Anterior cingulate cortex (tissue), 58 donors: ENCODE measurements around the gene UBE2D2.
A peak's percentile ranks its signal among the peaks of the same experiment; 100 is the strongest.

Experiments used
- DNase-seq, 58 donors: peaks; one replicate each; lab custom pipeline; 2025; lab: John Stamatoyannopoulos, UW

The UBE2D2 gene

DNA sequence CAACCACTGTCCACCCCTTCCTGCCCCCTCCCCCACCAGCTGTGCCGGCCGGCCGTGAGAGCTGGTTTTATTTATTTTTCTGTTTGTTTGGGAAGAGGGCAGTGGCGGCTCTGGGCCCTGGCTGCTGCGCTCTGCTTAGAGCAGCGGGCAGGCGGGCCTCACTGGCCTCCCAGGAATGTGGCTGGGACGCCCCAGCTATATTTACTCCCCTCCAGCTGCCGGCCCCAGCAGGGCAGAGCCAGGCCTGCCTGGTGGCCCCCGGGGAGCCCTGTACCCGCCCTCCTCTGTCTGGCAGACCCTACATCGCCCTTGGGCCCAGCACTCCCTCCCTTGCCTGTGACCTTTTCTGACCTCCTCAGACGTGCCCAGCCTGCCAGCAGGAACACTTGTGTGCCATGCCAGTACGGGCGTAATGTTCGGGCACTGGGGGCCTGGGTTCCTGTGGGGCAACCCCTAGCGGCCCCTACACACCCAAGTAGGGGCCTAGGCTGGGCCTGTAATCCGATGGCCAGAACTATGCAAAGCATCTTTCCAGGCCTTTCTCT, 94.7 kb downstream of the UBE2D2 start:
- peak in 11 of 58 donors; percentile 20 to 80 (median 53) for DNase-seq

DNA sequence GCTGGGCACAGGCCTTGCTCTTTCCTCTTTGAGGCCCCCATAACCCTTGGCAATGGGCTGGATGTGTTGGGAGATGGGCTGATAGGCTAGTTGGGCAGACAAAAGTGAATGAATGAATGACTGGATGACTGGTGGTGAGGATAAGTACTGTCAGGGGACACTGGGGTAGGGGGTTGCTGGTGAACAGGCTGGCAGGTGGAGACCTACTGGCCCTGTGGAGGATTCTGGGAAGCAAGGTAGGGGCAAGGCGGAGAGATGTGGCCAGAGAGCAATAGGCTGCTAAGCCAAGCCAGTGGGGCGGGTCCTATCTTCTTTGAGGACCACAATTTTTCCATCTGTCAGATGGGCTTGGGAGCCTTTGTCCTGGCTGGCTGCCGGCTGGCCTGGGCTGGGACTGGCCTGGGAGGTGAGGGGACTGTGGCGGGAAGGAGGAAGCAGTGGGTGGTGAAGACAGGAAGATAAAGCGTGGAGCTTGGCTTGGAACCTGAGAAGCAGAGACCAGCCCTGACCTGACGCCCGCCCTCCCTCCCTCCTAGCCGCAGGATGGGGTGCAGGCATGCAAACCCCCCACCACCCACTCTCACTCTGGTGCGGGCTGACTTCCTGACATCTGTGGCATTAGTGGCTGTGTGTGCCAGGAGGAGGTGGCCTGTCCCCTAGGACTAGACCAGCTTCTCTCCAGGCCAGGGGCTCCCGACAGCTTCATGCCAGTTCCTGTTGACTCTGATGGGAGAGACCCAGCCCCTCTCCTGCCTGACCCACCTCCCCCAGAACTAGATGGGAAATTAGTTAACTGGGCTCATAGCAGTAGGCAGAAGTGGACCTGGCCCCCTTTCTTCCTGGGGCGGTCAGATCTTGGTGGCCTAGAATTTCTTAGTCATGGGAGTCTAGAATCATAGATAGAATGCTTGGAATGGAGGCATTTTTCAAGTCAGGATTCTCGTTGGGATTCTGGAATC, 96.5 kb downstream of the UBE2D2 start:
- DNase-seq: no peak

DNA sequence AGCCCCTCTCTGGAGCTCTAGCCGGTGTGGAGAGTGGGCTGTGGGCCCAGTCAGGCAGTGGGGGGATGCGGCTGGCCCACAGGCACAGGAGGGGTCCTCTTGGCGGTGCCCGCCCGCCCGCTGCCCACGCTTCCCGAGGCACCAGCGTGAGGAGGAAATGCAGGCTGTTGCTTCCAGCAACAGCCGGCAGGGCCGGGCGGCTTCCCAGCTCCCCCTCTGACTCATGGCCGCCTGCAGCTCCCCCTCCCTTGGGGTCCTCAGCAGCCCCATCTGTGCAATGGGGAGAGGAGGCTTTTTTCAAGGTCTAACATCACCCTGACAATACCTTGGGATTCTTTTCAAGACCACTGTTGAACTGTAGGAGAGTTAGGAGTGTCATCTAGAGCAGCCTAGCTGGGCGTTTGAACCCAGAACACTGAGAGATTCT, 97.4 kb downstream of the UBE2D2 start:
- peak in 15 of 58 donors; percentile 16 to 64 (median 40) for DNase-seq

DNA sequence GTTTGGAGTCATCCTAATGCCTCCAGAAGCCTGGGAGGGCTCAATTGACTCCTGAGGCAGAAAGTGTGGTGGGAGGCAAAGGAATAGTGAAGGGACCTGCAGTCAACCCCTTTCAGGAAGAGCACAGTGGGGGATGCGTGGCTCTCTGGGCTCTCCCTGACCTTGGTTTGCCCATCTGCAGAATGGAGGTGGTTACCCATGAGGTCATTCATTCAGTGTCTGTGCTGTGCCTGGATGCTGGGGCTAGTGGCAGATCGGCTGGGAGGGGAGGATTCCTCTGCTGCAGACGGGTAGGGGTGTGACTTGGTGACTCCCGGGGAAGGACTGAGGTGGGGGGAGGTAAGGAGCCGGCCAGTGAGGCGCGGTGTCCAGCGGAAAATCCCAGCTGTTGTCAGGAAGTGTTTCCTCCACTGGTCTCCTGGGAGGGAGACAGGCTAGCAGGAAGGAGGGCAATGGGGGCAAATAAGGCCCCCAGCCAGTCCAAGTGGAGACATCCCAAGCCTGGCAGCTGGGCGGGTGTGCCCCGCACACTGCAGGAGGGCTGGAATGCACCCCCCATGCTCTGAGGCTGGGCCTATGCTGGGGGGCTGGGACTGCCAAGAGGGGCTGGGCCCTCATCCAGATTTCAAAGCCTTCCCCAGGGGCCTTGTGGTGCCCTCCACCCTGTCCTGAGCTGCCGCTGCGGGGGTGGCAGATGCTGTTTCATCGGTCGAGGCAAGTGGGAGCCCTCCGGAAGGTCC, 98.0 kb downstream of the UBE2D2 start:
- peak in 4 of 58 donors; percentile 35 to 69 (median 47) for DNase-seq

DNA sequence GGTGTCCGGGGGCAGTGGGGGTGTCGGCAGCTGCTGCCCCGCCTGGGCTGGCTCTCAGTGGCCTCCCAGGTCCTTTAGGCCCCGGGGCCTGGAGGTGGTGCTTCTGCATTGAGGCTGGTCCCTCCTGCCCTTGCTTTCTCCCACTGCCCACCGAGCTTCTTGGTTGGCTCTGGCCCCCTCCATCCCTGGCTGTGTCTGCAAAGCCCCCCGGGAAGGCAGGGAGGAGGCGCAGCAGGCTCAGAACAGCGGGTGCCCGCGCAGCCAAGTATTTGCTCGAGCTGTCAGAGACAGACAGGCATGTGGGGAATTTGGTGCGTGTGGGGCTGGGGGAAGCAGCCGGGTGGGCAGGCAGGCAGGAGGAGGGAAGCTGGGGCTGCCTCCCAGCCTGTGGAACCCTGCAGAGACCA, 98.6 kb downstream of the UBE2D2 start:
- DNase-seq: peak in 7 of 58 donors; percentile 46 to 65 (median 54)

DNA sequence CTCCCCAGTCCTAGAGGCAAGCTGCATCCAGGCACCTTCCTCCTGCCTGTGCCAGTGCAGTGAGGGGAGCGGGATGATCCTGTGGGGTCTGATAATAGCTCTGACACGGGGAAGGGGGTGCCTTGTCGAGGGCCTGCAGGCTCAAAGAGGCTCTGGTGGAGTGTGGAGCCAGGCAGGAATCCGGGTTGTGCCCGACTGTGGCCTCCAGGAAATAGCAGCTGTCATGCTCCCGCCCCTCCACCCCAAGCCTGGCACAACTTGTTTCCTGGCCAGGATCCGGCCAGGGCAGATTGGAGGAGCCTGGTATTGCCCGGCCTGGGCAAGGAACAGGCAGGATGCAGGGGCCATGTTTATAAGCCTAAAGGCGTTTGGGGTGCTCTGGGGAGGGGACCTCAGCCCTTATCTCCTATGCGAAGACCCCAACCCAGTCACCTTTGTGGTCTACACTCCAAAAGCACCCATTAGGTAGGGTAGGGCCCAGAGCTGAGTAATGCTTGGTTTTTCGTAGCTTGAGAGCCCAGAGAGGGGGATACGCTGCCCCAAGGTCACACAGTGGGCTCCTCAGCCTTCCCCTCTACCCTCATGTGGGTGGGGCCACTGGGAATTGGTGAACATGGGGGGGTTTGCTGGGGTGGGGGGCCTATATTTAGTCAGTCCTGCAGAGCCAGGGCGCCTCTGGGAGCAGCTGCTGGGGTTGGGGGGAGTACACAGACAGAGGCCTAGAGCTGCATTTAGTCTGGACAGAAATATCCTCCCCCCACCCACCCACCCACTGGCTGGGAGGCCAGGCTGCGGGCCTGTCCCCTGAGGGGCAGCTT, 99.2 kb downstream of the UBE2D2 start:
- peak in 57 of 58 donors; percentile 44 to 96 (median 85) for DNase-seq

DNA sequence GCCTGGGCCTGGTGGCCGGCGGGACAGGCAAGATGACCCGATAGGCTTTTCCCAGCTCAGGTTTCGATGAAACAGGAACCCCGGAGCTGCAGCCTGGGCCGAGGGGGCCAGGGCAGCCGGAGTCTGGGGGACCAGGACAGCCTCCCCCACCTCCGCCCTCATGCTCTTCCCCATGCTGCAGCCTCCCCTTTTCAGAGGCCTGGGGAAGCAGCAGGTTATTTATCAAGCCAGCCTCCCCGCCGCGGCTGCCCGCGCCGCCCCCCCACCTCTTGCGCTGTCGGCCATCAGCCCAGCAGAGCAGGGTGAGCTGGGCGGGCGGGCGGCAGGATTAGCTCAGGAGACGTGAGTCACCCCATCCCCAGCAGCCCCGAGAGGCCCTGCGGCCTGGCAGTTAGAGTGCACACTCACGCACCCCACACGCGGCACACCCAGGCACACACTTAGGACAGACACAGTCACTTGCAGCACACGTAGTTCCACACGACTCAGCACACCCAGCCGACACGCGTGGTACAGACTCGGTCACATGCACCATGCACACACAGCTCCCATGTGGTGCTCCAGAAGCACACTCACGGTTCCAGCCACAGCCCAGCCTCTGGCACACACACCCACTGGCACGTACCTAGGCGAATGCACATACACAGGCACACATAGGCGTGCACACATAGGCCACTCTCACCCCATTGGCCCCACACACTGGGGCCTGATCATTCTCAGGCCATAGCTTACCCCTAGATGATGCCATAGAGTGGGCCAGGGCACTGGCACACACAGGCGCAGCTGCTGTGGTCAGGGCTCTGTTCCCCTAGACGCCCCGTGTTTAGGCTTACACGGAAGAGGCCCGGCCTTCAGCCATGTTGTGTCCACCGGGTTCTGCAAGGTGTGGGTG, 100.0 kb downstream of the UBE2D2 start:
- DNase-seq: peak in 52 of 58 donors; percentile 34 to 92 (median 73)

DNA sequence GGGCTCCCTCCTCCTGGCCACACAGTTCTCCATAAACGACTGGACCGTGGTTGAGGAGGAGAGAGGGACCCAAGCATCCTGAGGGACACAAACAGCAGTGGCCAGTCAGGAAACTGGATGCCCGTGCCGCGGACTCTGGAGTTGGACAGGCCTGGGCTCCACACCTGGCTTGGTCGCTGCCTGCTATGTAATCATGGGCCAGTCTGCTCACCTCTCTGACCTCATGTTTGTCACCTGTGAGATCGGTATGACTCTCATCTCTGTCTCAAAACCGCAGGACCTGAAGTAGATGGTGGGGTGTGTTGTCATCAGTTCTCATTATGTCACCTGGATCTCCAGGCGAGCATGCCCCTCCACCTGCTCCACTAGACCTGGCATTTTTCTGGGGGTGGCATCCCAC, 101.5 kb downstream of the UBE2D2 start:
- no peak for DNase-seq

DNA sequence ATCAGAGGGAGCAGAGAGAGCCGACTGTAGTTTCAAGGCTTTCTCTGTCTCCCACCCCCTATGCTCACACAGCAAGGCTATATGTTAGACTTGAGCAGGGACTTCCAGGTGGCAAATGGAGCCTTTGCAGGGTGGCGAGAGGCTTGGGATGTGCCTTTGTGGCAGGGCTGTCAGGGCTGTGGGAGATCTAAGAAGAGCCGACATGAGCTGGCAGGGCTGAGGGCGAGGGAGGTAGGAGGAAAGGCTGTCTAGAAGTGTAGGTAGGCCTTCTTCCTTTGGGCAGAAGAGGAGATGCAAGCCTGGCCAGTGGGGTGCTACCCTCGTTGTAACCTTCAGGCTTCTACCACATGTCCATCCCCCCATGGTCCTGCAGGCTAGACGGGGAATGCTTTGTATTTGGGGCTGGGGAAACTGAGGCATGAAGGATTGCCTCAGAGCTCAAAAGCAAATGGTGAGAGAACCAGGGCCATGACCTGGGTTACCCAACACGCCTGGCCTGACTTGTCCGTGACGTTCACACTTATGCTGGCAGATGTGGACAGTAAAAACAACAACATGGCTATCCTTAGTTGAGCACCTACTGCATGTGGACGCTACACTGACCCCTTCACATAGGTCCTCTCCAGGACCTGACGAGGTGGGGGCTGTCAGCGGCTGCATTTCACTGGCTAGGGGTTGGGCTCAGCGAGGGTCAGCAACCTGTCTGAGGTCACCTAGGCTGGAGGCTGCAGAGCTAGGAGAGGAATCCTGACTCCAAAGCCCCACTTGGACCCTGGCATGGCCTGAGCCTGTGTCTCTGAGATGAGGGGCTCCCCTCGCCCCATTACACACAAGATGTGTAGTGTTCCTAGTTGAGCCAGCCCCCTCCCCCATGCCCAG, 102.3 kb downstream of the UBE2D2 start:
- no peak for DNase-seq

DNA sequence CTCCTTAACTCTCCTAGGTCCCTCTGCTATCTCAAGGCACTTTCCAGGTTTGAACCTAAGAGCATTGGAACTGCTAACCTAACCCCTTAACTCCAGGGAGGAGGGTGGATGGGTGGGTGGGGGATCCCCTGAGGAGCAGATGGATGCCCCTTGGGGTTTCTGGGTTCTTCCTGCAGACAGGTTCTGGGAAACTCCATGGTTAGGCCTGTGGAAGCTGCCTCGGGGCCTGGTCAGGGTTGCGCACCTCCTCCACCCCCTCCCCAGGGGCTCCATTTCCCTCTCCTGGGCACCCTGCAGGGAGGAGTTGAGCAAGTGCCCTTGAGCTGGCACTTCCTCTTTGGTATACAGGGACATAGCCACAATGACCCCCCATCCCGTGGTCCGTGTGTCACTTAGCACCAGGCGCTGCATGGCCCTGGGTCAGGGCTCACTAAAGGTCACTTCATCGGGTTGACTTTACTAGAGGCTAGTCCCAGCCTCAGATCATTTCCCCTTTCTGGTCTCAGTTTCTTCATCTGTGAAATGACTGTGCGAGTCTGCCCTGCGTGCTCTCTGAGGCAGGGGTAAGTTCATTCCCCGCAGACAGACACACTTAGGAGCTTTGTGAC, 103.1 kb downstream of the UBE2D2 start:
- peak in 4 of 58 donors; percentile 23 to 48 (median 38) for DNase-seq

DNA sequence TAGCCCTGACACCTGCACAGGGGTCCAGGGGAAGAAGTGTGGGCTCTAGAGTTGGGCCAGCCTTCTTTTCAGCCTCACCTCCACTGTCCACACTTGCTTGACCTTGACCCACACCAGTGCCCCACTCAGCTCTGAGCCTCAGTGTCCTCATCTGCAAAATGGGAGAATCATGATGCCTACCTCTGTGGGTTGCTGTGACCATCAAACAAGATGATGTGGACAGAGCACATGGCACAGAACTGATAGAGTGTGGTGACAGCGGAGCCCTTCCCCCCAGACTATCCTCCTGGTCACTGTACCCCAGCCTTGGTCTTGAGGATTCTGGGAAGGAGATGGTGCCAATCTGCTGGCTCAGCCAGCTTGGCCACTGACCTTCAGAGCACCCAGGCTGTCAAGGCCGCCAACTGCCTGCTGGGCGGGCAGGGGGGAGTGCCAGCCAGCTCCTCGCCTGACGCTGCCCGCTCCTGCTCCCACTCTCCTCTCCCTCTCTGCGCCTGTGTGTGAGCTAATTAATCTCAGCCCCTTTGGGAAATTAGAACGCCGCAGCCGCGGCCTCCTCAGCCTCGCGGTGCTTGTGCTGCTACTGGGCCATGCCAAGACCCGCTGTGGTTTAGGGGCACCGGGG, 103.7 kb downstream of the UBE2D2 start:
- peak in 41 of 58 donors; percentile 20 to 78 (median 51) for DNase-seq

DNA sequence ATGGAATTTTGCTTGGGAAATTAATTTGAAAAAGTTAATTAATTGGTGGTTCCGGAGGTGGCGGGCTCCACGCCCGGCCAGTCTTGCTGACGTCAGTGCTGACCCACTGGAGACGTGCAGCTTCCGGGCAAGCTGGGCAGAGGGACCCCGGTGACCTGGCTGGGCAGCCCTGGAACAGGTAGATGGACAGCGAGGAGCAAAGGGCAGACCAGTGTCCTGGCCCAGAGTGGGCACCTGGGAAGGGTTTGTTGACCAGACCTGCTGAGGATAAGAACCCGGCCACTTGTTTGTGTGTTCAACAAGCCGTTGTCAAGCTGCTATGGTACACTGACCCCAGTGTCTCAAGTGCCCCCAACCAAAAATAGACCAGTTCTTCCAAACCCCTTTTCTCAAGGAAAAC, 104.5 kb downstream of the UBE2D2 start:
- DNase-seq: peak in 2 of 58 donors; percentile 24 to 25

DNA sequence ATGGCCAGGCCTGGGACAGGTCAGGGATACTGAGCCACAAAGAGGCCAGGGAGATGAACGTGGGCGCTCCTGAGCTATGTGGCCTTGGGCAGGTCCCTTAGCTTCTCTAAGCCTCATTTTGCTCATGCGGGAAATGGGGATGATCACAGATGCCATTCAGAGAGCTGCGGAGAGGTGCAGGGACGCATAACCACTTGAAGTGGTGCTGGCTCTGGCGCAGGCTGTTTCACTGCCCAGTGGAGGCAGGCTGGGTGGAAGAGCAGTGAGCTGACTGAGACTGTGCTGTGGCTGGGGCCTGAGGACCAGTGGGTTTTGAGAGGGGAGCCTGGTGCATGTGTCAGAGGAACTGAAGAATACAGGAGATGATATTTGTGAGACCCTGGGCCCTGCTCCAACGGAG, 105.4 kb downstream of the UBE2D2 start:
- no peak for DNase-seq

DNA sequence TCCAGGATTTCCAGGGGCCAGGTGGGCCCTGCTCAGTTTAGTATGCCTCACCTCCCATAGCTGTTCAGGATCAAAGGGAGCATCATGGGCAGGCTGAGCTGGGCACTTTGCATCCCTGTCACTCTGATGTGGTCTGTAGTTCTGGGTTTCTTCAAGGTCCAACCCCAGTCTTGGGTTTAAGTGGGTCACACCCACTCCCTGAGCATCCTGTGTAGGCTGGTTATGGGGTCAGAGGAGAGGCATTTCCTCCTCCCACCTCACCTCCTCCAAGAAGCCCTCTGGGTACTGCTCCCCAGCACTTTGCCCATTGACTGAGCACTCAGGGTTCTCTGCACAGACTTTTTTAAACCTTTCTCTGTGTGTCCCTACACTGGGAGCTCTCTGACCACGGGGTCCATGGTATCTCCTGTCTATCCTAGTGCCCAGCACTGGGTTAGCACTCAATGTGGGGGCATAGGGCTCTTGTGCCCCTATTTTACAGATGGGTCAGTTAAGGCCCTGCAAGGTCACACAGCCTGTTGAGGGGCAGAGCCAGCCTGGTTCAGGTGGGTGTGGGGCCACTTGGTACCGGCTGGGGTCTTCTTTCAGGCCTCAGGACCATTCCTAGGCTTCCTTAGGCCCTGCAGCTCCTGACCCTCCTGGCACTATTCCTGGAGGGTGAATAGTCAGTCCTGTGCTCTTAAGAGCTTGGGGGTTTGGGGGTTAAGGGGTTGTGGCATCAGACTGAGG, 106.0 kb downstream of the UBE2D2 start:
- DNase-seq: no peak

DNA sequence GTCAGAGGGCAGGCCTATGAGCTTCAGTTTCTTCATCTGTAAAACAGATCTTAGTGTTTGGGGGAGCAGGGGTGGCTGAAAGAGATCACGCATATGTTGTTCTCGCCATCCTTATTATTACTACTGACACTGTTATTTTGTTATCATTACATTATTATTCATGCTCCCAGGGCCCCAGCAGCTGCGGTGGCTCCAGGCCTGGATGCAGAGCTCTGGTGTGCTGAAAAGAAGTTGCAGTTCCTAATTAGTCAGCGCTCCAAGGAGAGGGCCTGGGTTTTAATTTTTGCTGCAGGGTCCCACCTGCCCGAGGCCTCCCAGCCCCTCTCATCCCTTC, 106.6 kb downstream of the UBE2D2 start:
- peak in 1 of 58 donors; percentile 58 for DNase-seq

DNA sequence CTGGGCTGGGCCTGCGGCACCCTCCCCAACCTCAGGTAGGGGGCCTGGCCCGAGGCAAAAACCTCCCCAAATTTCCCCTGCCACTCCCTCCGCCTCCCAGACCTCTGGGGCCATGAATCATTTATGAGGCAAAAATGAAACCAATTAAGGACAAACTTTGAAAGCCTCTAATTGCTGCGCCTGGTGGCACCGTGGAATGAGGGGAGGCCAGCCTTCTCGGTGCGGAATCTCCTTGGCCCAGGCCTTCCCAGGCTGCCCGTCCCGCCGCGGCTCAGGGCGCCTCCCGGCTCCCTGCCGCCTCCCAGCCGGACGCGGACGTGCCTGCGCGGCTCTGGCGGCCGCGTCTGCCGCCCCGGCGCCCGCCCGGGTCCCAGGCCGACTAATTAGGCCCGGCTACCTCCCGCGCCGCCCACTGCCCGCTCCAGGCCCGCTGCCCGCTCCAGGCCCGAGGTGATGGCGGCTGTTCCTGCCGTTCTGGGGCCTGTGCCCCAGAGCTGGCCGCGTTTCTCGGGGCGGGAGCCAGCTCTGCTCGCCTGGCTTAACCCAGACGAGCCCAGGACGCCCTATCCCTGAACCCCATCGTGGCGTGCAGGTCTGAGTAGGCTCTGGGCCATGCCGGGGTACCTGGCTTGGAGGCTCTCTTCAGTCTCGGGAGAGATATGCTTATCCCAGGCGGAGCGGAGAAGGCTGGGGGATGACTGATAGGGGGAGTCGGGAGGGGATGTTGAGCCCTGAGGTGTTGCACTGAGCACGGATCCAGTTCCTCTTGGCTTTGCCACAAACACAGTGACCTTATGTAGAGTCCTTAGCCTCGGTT, 107.1 kb downstream of the UBE2D2 start:
- peak in 44 of 58 donors; percentile 30 to 83 (median 63) for DNase-seq
